ENCODE data around the gene CDCA7. TPM values are rescaled to one million over a fixed set of nuclear protein-coding genes. Genes with fewer than 3 reads are reported as not detected.

The CDCA7 gene
- total RNA-seq, 1 experiment from 2014 or later, result 50.3 TPM

GRCh38 chr2:173415431-173416381 lies 61.0 kb downstream of the CDCA7 start:
- no peaks in the 10 kb centered on the region; a peak in 1 of 5 replicates for H3K9me3 Mint-ChIP-seq
- H3K27ac Mint-ChIP-seq, result no peak overlapping the region

More at GRCh38 chr2:173415431-173416381, 61.0 kb downstream of the CDCA7 start:
- Histone ChIP-seq H3K79me1 (ENCODE audit: insufficient read depth, low read depth, low read length, poor library complexity, severe bottlenecking) (no peaks in the 10 kb centered on the region), H3K79me2 (ENCODE audit: insufficient read depth, low read length) (no peaks in the 10 kb centered on the region), H3K18ac (ENCODE audit: insufficient read length, low read depth, low read length) (no peak overlapping the region), H3T11ph (ENCODE audit: low read length) (no peak overlapping the region), H3K4me1 (ENCODE audit: insufficient read depth, low read length) (no peaks in the 10 kb centered on the region), H2BK15ac (ENCODE audit: low read depth, low read length) (no peak overlapping the region), H4K20me1 (ENCODE audit: control insufficient read depth, insufficient read depth, insufficient read length) (no peaks in the 10 kb centered on the region), H2BK120ac (ENCODE audit: low read depth, low read length, poor library complexity, severe bottlenecking) (no peak overlapping the region), H2BK5ac (ENCODE audit: insufficient read length, low read length) (no peak overlapping the region), H3K9ac (ENCODE audit: extremely low read depth, insufficient read length, low read length) (no peak overlapping the region), H3K27ac (ENCODE audit: insufficient read length, low read depth, low read length) (no peak overlapping the region), H3K4me2 (ENCODE audit: insufficient read depth, insufficient read length, low read length) (no peak overlapping the region), H3K56ac (ENCODE audit: insufficient read length, low read depth, low read length) (no peak overlapping the region), H3K4ac (ENCODE audit: low read depth, low read length) (no peak overlapping the region), H3K23ac (ENCODE audit: insufficient read length, low read depth, low read length) (no peak overlapping the region), H4K5ac (ENCODE audit: insufficient read length, low read depth, low read length) (no peak overlapping the region), H2AFZ (ENCODE audit: low read length) (peak overlapping the region; percentile 18), H2AK5ac (ENCODE audit: insufficient read length, low read length) (no peak overlapping the region), H3K23me2 (ENCODE audit: insufficient read length, low read depth, low read length, poor library complexity, severe bottlenecking) (no peaks in the 10 kb centered on the region), H2BK20ac (ENCODE audit: low read depth, low read length, poor library complexity, severe bottlenecking) (no peak overlapping the region), H3K14ac (ENCODE audit: insufficient read depth, low read length) (no peak overlapping the region), H3K27me3 (ENCODE audit: insufficient read depth, low read length) (no peaks in the 10 kb centered on the region), H4K91ac (ENCODE audit: insufficient read length, low read depth, low read length) (no peak overlapping the region), H2BK12ac (ENCODE audit: insufficient read length, low read depth, low read length) (no peak overlapping the region), H4K8ac (replicated peaks; ENCODE audit: insufficient read length, low read depth, low read length) (no peak overlapping the region), H3K9me3 (ENCODE audit: control insufficient read depth, low read depth, low read length) (no peaks in the 10 kb centered on the region)
- Mint-ChIP-seq H3K4me3 (no peak overlapping the region), H3K36me3 (ENCODE audit: insufficient read depth in 1 of 3, low read depth in 3 of 3) (no peaks in the 10 kb centered on the region; a peak in 1 of 7 replicates), H3K4me1 (peaks cover 9 to 17% of the 10 kb centered on the region in 2 experiments), H3K27me3 (ENCODE audit: low read depth) (no peaks in the 10 kb centered on the region; the same call in none of the 2 replicates)
- TF ChIP-seq CTCF (conservative IDR thresholded peaks at IDR 0.05), result no peak
- no peak for DNase-seq
- no CpG with 5 or more reads among the region's 31 CpGs for WGBS (ENCODE audit: extremely low coverage, insufficient read length, low lambda C conversion rate)

Data from H9 (cell line).